GM21737 (cell line): Measurements from ENCODE around the gene CXXC5.

Source experiments
- ATAC-seq: cut with Tn5 transposase; IDR thresholded peaks from one replicate; pipeline ENCODE4 v1.9.1; 2021; ENCODE audit warnings: mild to moderate bottlenecking, moderate library complexity; ENCODE audit not compliant: unreplicated experiment

Gene CXXC5

DNA sequence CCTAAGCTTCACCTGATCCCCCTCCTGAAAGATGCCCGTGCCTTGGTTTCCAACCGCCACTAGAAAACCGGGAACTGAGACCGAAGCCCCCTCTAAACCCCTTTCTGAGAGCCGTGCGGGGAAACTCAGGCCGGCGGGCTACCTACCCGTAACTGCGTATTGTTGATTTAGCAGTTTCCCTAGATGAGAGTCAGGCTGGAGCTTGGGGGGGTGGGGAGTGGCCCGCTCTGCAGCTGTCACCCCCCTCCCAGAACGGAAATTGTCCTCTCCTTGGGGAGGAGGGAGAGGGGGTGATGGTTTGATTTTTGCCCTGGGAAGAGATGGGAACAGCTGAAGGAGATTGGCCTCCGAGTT, 2.5 kb downstream of the CXXC5 start:
- ATAC-seq, result no peak

- ATAC-seq, result no peak
These were observed 3.1 kb downstream of the CXXC5 start for GRCh38 chr5:139651043-139651834.

DNA sequence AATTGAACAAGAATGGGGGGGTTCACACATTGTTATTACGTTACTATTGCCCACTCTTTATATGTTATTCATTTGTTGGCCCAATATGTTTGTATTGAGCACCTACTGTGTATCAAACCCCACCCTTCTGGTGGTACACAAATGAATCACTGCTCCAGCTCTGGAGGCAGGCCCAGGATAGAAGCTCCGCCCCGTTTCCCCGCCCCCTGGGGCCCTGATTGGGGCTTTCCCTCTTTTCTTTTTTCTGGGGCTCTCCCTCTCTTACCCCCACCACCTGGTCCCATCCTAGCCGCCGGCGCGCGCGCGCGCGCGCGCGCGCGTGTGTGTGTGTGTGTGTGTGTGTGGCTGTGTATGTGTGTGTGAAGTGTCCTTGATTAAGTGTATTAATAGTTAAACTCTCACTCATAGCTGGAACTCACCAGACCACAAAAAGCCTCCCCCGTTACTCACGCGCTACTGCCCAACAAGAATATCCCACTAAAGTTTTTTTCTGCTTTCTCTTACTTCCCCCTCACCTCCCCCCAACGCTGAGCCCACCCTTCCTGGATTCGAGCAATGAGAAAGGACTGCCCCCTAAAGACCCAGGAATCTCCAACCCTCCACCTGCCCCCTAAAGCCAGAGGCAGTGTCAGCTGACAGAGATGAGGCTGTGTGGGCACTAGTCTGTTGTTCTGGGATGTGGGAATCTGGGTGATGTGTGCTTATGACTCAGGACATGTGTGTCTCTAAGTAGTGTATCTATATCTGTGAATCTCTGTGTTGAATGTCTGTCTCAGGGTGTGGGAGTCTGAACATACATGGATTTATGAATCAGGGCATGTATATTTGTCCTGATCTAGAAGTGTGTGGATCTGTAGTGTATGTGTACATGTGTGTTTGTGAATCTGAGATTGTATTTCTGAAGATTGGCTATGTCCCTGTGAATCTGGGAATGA, 4.0 kb downstream of the CXXC5 start:
- ATAC-seq, result peak; percentile 44

DNA sequence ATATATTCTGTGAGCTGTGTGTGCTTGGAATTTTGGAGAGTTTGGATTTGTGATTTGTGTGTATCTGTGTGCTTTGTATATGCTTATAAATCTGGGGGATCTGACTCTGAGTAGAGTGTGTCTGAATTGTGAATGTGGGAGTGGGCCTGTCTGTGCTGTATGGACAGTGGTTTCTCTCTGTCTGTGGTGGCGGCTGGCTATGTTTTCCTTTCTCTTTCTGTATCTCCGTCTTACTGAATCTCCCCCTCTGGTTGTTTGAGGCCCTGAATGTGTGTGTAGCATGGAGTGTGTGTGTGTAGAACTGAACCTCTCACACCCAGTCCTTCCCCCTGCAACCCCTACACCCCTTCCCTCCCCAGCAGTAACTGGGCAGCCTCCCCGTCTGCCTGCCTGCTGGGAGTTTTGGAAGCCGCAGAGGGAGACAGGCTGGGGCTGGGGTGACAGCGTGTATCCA, 4.7 kb downstream of the CXXC5 start:
- peak; percentile 33 for ATAC-seq

GRCh38 chr5:139653616-139654015, 5.5 kb downstream of the CXXC5 start:
- no peak for ATAC-seq

DNA sequence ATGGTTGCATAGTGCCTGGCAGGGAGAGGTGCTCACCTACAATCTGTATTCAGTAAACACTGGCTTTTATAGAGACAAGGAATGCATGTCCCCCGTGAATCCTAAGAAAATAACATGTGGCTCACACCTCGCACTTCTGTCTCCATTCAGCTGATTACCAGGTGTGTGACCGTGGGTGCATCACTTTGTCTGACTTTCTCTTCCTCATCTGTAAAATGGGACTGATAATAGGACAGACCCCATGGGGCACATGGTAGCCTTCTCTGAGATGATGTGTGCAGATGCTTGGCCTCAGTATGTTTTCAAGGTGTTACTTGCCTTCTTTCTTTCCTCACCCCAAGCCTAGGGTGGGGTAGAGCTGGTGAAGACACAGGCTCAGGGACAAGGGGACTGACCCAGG, 6.3 kb downstream of the CXXC5 start:
- ATAC-seq, result no peak

DNA sequence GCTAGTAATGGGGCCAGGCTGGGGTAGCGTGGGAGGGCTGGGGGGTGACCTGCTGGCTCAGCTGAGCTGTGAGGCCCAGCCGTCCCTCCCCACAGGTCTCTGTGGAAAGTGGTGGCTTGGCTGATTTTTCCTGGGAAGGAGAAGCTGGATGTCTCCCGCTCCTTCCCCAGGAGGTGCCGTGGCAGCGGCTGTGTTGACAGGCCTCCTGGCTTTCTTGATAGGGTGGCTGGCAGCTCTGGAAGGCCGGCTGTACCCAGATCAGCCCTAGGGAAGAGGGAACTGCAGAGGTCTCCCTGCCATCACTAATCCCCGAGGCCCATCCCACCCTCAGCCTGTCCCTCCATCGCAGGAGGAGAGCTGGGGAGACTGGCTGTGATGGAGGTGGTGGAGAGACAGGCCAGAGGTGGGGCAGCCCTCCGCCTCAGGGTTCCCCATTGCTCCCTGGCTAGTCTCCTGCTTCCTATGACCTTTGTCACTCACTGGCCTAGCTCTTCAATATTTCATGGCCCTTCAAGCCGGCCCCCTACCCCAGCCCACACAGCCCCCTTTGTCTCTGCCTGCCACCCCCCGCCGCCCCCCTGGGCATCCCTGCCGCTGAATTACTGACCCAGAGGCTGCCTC, 6.8 kb downstream of the CXXC5 start:
- ATAC-seq, result no peak

DNA sequence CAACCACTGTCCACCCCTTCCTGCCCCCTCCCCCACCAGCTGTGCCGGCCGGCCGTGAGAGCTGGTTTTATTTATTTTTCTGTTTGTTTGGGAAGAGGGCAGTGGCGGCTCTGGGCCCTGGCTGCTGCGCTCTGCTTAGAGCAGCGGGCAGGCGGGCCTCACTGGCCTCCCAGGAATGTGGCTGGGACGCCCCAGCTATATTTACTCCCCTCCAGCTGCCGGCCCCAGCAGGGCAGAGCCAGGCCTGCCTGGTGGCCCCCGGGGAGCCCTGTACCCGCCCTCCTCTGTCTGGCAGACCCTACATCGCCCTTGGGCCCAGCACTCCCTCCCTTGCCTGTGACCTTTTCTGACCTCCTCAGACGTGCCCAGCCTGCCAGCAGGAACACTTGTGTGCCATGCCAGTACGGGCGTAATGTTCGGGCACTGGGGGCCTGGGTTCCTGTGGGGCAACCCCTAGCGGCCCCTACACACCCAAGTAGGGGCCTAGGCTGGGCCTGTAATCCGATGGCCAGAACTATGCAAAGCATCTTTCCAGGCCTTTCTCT, 7.7 kb downstream of the CXXC5 start:
- ATAC-seq, result no peak

DNA sequence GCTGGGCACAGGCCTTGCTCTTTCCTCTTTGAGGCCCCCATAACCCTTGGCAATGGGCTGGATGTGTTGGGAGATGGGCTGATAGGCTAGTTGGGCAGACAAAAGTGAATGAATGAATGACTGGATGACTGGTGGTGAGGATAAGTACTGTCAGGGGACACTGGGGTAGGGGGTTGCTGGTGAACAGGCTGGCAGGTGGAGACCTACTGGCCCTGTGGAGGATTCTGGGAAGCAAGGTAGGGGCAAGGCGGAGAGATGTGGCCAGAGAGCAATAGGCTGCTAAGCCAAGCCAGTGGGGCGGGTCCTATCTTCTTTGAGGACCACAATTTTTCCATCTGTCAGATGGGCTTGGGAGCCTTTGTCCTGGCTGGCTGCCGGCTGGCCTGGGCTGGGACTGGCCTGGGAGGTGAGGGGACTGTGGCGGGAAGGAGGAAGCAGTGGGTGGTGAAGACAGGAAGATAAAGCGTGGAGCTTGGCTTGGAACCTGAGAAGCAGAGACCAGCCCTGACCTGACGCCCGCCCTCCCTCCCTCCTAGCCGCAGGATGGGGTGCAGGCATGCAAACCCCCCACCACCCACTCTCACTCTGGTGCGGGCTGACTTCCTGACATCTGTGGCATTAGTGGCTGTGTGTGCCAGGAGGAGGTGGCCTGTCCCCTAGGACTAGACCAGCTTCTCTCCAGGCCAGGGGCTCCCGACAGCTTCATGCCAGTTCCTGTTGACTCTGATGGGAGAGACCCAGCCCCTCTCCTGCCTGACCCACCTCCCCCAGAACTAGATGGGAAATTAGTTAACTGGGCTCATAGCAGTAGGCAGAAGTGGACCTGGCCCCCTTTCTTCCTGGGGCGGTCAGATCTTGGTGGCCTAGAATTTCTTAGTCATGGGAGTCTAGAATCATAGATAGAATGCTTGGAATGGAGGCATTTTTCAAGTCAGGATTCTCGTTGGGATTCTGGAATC, 9.5 kb downstream of the CXXC5 start:
- ATAC-seq, result no peak

DNA sequence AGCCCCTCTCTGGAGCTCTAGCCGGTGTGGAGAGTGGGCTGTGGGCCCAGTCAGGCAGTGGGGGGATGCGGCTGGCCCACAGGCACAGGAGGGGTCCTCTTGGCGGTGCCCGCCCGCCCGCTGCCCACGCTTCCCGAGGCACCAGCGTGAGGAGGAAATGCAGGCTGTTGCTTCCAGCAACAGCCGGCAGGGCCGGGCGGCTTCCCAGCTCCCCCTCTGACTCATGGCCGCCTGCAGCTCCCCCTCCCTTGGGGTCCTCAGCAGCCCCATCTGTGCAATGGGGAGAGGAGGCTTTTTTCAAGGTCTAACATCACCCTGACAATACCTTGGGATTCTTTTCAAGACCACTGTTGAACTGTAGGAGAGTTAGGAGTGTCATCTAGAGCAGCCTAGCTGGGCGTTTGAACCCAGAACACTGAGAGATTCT, 10.4 kb downstream of the CXXC5 start:
- ATAC-seq, result no peak

DNA sequence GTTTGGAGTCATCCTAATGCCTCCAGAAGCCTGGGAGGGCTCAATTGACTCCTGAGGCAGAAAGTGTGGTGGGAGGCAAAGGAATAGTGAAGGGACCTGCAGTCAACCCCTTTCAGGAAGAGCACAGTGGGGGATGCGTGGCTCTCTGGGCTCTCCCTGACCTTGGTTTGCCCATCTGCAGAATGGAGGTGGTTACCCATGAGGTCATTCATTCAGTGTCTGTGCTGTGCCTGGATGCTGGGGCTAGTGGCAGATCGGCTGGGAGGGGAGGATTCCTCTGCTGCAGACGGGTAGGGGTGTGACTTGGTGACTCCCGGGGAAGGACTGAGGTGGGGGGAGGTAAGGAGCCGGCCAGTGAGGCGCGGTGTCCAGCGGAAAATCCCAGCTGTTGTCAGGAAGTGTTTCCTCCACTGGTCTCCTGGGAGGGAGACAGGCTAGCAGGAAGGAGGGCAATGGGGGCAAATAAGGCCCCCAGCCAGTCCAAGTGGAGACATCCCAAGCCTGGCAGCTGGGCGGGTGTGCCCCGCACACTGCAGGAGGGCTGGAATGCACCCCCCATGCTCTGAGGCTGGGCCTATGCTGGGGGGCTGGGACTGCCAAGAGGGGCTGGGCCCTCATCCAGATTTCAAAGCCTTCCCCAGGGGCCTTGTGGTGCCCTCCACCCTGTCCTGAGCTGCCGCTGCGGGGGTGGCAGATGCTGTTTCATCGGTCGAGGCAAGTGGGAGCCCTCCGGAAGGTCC, 10.9 kb downstream of the CXXC5 start:
- no peak for ATAC-seq

GRCh38 chr5:139659695-139660101, 11.5 kb downstream of the CXXC5 start:
- no peak for ATAC-seq

DNA sequence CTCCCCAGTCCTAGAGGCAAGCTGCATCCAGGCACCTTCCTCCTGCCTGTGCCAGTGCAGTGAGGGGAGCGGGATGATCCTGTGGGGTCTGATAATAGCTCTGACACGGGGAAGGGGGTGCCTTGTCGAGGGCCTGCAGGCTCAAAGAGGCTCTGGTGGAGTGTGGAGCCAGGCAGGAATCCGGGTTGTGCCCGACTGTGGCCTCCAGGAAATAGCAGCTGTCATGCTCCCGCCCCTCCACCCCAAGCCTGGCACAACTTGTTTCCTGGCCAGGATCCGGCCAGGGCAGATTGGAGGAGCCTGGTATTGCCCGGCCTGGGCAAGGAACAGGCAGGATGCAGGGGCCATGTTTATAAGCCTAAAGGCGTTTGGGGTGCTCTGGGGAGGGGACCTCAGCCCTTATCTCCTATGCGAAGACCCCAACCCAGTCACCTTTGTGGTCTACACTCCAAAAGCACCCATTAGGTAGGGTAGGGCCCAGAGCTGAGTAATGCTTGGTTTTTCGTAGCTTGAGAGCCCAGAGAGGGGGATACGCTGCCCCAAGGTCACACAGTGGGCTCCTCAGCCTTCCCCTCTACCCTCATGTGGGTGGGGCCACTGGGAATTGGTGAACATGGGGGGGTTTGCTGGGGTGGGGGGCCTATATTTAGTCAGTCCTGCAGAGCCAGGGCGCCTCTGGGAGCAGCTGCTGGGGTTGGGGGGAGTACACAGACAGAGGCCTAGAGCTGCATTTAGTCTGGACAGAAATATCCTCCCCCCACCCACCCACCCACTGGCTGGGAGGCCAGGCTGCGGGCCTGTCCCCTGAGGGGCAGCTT, 12.2 kb downstream of the CXXC5 start:
- no peak for ATAC-seq

DNA sequence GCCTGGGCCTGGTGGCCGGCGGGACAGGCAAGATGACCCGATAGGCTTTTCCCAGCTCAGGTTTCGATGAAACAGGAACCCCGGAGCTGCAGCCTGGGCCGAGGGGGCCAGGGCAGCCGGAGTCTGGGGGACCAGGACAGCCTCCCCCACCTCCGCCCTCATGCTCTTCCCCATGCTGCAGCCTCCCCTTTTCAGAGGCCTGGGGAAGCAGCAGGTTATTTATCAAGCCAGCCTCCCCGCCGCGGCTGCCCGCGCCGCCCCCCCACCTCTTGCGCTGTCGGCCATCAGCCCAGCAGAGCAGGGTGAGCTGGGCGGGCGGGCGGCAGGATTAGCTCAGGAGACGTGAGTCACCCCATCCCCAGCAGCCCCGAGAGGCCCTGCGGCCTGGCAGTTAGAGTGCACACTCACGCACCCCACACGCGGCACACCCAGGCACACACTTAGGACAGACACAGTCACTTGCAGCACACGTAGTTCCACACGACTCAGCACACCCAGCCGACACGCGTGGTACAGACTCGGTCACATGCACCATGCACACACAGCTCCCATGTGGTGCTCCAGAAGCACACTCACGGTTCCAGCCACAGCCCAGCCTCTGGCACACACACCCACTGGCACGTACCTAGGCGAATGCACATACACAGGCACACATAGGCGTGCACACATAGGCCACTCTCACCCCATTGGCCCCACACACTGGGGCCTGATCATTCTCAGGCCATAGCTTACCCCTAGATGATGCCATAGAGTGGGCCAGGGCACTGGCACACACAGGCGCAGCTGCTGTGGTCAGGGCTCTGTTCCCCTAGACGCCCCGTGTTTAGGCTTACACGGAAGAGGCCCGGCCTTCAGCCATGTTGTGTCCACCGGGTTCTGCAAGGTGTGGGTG, 13.0 kb downstream of the CXXC5 start:
- ATAC-seq, result no peak

- ATAC-seq, result no peak
These were observed 14.5 kb downstream of the CXXC5 start for GRCh38 chr5:139662617-139663016.

DNA sequence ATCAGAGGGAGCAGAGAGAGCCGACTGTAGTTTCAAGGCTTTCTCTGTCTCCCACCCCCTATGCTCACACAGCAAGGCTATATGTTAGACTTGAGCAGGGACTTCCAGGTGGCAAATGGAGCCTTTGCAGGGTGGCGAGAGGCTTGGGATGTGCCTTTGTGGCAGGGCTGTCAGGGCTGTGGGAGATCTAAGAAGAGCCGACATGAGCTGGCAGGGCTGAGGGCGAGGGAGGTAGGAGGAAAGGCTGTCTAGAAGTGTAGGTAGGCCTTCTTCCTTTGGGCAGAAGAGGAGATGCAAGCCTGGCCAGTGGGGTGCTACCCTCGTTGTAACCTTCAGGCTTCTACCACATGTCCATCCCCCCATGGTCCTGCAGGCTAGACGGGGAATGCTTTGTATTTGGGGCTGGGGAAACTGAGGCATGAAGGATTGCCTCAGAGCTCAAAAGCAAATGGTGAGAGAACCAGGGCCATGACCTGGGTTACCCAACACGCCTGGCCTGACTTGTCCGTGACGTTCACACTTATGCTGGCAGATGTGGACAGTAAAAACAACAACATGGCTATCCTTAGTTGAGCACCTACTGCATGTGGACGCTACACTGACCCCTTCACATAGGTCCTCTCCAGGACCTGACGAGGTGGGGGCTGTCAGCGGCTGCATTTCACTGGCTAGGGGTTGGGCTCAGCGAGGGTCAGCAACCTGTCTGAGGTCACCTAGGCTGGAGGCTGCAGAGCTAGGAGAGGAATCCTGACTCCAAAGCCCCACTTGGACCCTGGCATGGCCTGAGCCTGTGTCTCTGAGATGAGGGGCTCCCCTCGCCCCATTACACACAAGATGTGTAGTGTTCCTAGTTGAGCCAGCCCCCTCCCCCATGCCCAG, 15.3 kb downstream of the CXXC5 start:
- ATAC-seq, result no peak
